GM18873 (cell line): ENCODE data around the gene GJB6.
A peak's percentile ranks its signal among the peaks of the same experiment; 100 is the strongest.
"Not testable (repeated sequence)": the region's sequence is repeated elsewhere in the genome, so short reads cannot be mapped to it uniquely, and the experiment has no call there.

ENCODE experiments used
- ATAC-seq: cut with Tn5 transposase; IDR thresholded peaks from one replicate; pipeline ENCODE4 v1.9.1; 2021; ENCODE audit warnings: mild to moderate bottlenecking, moderate library complexity, moderate number of reproducible peaks; ENCODE audit not compliant: unreplicated experiment, low FRiP score

Gene GJB6

DNA sequence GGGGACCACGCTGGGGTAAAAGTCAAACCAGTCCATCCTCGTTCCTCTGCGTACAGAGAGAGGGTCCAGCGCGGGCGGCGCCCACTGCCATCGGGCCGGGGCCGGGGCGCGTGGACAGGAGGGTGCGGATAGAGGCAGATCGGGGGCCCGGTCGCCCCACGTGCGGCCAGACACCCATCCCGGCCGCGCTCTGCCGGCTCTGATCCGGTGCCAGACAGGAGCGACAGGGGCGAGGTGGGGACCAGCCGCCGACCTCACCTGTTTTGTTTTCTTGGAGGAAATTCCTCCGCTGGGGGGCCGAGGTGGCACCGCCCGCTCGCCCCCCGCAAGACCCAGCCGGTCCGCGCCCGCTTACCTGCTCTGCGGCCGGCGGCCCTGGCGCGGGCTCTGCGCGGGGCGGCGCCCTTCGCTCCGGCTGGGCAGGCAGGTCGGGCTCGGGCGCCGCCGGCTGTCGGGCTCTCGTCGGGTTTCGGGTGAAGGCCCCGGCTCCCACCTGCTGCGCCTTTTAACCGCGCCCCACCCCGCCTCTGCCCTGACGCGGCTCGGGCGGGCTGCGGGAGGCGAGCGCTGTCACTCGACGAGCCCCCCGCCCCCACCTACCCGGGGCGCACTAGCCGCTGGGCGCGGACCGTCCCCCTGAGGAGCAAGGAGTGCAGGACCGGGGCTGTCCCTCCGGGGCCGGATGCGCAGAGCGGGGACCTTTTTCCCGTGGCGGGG is at the start of gene GJB6:
GJB6 (minus strand) TSS at position 481 of the 717 bp plus-strand sequence. CDS start 8,839 bp downstream, outside the sequence.
- no peak for ATAC-seq

DNA sequence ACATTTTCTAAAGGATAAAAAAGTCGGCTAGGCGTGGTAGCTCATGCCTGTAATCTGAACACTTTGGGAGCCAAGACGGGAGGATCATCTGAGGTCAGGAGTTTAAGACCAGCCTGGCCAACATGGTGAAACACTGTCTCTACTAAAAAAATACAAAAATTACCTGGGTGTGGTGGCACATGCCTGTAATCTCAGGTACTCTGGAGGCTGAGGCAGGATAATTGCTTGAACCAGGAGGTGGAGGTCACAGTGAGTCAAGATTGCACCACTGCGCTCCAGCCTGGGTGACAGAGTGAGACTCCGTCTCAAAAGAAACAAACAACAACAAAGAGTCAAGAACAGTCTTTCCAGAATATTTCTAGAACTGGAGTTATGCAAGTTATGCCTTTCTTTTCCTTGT is 44.8 kb upstream of the GJB6 start:
- ATAC-seq, result not testable (repeated sequence)

DNA sequence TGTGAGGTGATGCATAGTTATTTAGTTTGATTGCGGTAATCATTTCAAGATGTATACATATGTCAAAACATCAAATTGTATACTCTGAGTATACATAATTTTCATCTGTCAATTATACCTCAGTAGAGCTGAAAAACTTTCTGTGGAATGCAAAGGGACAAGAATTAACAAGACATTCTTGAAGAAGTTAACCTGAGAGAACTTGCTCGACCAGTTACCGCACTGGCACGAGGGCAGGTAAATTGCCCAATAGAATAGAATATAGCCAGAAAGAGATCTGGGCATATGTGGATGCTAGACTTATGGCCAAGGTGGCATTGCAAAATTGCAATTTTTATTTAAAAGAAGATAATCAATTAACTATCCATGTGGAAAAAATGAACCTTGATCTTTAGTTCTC is 42.3 kb upstream of the GJB6 start:
- no peak for ATAC-seq

DNA sequence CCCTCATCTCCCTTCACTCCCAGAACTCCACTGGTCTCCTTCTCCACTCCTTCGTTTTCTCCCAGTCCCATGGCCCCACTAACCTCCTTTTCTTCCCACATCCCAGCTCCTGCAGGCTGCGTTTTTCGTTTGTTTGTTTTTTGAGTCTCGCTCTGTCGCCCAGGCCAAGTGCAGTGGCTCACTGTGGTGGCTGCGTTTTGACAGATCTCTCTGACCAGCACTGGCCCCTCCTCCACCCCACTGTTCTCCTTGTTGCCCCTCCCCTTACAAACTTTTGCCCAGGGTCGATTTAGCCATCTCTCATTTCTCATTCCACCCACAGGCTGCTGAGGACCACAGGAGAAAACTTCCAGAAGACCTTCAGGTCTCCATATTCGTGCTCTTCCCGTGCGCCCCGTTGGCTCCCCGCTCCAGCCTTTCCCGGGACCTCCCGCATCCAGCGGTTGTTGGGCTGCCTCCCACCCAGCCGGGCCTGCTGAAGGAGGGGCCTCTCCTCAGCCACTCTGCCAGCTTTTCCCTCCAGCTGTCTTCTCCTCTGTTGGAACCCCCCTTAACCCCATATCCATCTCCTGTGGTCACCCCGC is 40.6 kb upstream of the GJB6 start:
- no peak for ATAC-seq

DNA sequence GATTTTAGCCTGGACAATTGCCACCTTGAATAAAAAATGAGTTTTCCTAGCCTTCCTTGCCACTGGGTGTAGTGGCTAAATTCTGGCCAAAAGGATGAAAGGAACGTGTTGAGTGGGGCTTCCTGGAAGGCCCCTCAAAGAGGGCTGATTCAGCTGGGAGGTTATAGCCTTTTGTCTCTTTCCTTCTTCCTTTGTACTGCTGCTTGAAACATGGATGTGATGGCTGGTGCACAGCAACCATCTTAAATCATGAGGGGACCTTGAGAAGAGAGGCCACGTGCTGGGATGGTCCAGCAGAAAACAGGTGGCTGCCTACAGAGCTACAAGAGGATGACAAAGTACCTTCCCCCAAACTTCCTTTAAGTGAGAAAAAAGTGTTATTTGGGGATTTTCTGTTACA is 40.0 kb upstream of the GJB6 start:
- ATAC-seq, result no peak

DNA sequence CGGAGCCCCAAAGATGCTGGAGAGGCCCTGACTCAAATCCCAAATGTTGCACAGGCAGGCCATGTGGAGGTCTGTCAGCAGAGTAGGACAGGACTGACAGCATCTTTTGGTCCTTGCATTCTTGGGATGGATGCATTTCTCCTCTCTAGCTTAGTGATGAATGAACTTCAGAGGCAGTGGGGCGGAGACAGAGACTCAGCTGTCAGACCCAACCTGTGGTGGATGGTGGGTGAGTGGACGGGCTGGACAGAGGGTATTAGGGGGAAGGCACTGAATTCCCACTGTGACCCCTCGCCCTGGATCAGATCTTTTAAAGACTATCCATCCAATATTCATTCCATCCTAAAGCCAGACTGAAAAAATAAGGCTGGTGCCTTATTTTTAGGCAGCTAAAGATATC is 39.3 kb upstream of the GJB6 start:
- no peak for ATAC-seq

DNA sequence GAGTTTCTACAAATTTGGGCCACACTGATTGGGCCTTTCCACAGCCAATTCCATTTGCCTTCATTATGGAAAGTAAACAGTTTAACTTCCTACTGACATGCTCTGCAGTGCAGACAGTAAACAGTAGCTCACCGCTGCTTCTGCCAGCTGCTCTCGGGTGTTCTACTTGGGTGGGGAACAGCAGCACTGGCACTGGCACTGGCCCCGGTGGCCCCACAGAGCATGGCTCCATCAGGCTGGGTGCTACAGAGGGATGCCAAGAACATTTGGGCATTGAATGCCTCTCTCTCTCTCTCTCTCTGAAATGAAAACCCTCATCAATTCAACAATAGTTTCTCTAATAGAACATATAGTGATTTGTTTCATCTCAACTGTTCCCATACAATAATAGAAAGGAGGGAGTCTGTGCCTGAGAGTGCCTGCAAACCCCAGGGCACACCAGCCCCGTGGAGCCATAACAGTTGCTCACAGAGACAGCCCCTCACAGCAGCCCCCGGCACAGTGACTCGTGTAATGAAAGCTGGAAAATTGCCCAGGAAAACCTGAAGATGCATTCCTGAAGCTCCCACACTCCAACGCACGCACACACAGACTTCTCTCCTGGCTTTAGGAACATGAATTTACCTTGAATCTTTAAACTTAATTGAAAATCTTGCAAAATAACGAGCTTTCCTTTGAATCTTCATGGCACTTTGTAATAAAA is 38.2 kb upstream of the GJB6 start:
- ATAC-seq, result no peak

DNA sequence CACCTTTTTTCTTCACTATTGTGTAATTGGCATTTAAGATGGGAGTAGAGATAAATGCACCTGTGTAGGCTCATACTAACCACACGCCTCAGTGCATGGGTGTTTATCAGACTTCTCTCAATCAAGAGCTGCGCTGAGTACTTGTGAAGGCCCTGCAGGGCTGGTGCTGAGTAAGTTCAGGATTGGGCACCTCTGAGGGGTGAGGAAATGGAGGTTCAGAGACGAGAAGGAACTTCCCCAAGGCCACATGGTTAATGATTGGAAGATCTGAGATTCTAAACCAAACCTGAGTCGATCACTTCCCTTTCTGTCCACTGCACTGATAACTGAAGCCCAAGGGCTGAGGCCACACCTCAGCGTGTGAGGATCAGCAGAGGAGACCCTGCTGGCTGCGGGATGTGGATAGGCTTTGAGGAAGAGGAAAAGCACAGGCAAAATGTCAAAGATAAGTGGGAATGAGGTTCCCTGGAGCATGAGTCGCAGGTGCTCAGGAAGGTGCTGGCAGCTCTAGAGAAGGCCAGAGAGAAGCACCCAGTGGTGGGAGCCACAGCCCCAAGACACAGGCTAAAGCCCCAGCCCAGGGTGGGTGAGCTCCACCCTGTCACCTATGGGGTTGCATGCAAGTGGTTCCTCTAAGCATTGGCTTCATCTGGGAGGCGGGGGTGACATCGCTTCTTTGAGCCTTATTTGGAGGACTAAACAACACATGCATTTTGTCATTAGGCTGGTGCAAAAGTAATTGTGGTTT is 32.3 kb upstream of the GJB6 start:
- peak; percentile 99 for ATAC-seq

DNA sequence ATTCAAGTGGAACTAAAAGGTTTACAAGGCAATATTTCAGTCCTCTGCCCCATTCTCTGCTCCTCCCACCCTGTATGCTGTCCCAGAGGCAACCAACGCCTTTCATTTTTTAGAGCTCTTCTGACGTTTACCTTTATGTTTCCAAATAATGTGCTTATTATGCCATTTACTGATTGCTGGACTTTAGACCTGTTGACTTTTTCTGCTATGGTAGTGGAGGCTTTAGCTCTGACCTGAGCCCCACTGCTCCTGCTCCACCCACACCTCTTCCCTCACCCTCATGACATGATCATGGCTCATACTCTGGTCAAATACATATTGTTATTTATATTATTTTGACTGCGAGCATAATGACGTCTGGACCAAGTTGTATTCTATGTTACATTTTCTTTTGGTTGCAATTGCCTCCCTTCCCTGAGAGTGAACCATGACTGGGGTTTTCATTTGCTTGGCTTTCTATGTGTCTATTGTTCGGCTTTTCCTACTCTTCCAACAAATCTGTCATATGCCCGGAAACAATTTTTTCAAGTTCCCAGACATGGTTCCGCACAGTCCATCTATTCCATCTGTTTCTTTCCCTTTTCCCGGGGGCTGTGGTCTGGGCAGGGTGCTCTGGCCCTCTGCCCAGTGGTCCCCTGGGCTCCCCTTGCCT is 31.4 kb upstream of the GJB6 start:
- ATAC-seq, result no peak

DNA sequence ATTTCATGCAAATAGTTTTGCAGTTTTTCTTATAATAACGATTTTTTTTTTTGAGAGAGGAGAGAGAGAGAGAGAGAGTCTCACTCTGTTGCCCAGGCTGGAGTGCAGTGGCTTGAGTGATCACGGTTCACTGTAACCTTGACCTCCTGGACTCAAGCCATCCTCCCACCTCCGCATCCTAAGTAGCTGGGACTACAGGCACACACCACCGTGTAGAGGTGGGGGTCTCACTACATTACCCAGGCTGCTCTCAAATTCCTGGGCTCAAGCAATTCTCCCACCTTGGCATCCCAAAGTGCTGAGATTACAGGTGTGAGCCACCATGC is 26.8 kb upstream of the GJB6 start:
- no peak for ATAC-seq

DNA sequence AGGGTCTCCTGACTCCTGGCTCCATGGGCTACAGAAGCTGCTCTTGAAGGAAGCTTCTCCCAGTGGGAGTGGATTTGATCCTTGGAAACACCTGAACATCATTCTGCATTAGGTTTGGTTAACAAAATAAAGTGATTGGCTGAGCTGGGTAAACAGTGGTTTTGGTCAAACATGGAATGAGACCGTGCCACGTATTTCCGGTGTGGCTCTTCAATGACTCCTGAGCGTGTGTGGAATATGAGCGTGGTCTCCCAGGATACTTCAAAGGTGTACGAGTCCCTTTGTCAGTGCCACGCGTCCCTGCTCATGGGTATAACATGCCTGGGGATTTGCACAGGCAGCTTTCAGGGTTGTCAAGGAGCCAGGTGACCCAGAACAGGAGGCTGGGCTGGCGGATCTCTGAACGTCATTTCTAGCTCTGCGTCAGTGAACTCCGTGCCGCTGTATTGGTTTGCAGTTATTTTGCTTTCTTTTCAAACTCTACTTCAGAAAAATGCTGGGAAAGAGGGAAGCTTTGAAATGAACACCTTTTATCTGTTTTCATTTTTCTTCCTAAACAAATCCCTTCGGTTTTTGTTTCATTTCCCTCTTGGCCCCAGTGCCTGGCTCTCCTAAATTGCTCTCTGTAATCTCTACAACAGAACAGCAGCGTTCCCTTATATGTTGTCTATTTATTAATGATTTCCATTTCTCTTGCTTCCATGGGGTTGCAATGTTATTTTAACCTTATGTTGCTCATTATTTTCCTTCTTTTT is 26.3 kb upstream of the GJB6 start:
- ATAC-seq, result no peak

DNA sequence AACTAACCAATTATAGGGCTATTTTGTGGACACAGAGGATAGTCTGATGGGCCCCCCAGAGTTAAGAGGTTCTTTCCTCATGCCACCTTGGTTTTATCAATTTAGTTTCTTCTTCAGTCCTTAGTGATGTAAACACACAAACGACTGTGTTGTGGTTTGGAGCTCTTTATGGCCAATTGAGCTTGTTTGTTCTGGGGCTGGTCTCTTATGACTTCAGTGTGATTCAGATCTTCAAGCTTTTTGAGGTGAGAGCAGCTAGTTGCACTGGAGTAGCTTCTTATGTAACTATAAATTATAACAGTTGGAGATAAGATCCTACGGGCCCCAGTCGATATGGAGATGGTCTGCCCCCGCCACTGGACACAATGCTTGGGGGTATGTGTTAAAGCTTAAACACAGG is 22.0 kb upstream of the GJB6 start:
- ATAC-seq, result no peak

DNA sequence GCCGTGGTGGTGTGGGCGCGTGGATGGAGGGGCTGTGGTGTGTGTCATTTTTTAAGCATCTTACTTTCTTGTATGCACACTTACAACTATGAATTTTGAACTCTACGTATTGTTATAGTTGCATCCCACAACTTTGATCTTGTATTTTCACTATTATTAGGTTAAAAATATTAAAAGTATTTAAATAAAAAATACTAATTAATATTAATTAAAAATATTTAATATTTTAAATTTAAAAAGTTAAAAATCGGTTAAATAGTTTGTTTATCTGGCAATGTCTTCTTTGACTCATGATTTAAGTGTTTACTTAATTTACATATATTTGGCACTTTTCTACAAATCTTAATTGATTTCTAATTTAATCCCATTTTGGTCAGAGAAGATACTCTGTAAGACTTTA is 17.8 kb upstream of the GJB6 start:
- no peak for ATAC-seq

DNA sequence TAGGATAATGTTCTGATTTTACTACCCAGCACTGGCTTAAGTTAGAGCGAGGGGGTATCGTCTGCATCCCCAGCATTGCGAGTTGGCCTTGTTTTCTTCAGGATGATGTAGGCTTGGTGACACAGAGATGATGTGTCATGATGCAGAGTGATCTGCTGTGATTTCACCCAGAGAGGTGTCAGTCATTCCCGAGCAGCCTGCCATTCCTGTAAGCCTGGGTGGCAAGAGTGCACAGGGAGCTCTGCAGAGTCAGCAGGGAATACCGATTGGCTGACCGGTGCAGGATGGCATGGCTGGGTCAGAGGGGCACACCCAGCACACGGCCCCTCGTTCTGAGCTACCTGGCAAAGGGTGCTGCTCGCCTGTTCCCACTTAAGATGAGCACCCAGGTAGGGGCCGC is 15.8 kb upstream of the GJB6 start:
- ATAC-seq, result no peak

DNA sequence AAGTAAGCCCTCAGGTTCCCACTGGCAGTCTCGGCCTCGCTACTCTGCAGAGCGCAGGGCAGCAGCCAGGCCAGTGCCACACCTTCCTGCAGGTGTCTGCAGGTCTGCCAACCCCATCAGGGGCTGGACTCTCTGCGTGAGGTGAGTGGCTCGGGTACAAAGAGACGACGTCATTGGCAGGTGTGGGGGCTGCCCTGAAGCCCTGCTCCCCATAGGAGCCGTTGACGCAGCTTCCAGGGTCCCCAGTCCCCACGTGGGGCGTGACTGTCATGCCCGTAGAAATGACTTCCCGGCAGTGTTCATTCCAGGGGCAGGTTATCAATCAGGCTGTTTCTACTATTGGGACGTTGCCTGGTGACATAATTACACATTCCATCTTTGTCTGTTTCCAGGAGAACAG is 15.3 kb upstream of the GJB6 start:
- ATAC-seq, result no peak

DNA sequence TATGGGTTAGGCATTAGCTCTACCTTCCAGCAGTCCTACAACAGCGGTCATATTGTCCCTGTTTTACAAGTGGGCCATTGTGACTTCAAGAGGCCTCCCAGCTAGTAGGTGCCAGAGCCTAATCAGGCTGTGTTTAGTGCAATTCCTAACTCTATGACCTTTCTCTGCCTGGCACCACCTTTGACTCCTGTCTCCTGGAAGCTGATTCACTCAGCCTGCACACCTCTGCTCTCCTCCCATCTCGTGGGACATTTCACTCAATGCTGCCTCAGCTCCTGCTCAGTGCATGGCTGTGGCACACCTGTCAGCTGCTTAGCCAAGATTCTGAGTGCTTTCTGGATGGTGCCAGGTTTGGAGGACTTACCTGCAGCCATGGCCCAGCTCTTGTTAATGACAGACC is 9.5 kb upstream of the GJB6 start:
- ATAC-seq, result no peak

DNA sequence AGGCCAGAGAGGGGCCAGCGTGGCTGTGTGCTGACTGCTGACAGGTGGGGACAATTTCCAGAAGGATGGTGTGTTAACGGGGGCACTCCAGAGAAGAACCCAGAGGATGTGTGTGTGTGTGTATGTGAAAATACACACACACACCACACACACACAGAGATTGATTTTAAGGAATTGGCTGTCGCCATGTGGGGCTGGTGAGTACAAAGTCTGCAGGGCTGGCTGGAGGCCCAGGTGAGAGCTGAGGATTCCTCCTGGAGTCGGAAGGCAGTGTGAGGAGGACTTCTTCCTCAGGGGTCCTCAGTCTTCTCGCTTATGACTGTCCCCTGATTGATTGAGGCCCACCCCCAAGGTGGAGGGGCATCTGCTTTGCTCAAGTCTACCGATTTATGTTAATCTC is 7.6 kb upstream of the GJB6 start:
- ATAC-seq, result no peak

DNA sequence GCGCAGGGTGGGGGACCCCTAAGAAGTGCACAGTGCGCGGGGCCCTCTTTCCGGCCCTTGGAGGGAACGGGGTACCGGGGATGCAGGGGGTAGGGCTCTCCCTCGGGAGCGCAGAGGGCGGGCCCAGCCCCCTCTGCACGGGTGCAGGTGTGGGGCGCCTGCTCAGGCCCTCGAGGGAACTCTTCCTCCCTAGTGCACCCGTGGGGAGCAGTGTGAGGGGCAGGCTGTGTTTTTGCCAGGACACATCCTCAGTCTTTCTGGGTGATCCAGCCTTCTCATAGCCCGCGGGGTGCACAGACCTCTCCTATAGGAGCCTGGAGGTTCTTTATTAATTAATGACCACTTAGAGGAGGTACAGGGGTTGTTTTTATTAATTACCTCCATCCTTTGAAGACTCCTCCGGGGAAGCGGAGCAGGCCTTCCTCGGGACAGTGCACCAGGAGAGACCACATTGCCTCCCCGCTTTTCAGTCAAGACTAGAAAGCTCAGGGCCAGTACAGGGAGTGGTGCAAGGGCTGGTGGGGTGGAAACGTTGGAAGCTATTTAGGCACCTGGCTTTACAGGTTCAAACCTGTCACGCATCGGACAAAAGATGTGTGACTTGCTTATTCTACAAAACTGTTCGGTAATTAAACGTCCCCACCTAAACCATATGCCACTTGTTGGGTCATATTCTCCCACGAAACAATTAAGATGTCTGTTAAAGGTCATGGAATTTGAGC is 598 bp upstream of the GJB6 start:
- no peak for ATAC-seq
